ENCODE measurements around the gene S100P. TPM values are rescaled to one million over a fixed set of nuclear protein-coding genes. Genes with fewer than 3 reads are reported as not detected.

The S100P gene
- total RNA-seq, 1 donor from 2014 or later: 1.3 TPM

DNA sequence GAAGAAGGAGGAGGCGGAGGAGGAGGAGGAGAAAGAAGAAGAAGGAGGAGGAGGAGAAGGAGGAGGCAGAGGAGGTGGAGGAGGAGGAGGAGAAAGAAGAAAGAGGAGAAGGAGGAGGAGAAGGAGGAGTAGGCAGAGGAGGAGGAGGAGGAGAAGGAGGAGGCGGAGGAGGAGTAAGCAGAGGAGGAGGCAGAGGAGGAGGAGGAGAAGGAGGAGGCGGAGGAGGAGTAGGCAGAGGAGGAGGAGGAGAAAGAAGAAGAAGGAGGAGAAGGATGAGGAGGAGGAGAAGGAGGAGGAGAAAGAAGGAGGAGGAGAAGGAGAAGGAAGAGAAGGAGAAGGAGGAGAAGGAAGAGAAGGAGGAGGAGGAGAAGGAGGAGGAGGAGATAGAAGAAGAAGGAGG is 33.2 kb upstream of the S100P start:
- no peak for DNase-seq (ENCODE audit: low spot score, unreplicated experiment)
- no peaks in the 10 kb centered on the region for H3K4me1 Mint-ChIP-seq (ENCODE audit: low read depth)
- H3K4me3 Mint-ChIP-seq (ENCODE audit: low read depth): no peak overlapping the region
- H3K36me3 Mint-ChIP-seq (ENCODE audit: insufficient read depth): peaks cover 1% of the 10 kb centered on the region
- H3K27ac Mint-ChIP-seq: no peak overlapping the region
- no peaks in the 10 kb centered on the region for H3K9me3 Mint-ChIP-seq (ENCODE audit: low read depth)
- TF ChIP-seq, protein P1, sequence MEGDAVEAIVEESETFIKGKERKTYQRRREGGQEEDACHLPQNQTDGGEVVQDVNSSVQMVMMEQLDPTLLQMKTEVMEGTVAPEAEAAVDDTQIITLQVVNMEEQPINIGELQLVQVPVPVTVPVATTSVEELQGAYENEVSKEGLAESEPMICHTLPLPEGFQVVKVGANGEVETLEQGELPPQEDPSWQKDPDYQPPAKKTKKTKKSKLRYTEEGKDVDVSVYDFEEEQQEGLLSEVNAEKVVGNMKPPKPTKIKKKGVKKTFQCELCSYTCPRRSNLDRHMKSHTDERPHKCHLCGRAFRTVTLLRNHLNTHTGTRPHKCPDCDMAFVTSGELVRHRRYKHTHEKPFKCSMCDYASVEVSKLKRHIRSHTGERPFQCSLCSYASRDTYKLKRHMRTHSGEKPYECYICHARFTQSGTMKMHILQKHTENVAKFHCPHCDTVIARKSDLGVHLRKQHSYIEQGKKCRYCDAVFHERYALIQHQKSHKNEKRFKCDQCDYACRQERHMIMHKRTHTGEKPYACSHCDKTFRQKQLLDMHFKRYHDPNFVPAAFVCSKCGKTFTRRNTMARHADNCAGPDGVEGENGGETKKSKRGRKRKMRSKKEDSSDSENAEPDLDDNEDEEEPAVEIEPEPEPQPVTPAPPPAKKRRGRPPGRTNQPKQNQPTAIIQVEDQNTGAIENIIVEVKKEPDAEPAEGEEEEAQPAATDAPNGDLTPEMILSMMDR (IDR thresholded peaks at IDR 0.05; ENCODE audit: unreplicated experiment): no peak
- H3K27me3 Mint-ChIP-seq: peaks cover 28% of the 10 kb centered on the region

DNA sequence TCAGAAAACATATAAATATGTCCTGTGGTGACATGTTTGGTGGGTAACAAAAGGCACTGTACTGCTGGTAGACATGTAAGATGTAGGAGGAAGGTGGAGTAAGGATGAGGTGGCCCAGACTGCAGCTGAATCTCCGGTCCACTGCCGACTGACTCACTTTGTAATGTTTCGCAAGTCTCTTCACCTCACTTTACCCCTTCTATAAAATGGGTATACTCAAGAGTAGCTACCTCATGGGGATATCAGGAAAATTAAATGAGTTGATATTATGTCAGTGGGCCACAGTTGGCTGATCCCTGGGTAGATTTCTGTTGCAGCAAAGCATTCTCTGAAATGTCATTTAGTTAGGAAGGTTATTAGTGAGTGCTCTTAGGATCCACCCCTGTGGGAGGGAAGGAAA is 31.1 kb upstream of the S100P start:
- DNase-seq (ENCODE audit: low spot score, unreplicated experiment): no peak
- peaks cover 1% of the 10 kb centered on the region for H3K36me3 Mint-ChIP-seq (ENCODE audit: insufficient read depth)
- no peaks in the 10 kb centered on the region for H3K9me3 Mint-ChIP-seq (ENCODE audit: low read depth)
- H3K27ac Mint-ChIP-seq: no peak overlapping the region
- TF ChIP-seq, protein P1 (IDR thresholded peaks at IDR 0.05; ENCODE audit: unreplicated experiment): no peak
- H3K4me3 Mint-ChIP-seq (ENCODE audit: low read depth): no peak overlapping the region
- H3K27me3 Mint-ChIP-seq: peaks cover 28% of the 10 kb centered on the region
- no peaks in the 10 kb centered on the region for H3K4me1 Mint-ChIP-seq (ENCODE audit: low read depth)

DNA sequence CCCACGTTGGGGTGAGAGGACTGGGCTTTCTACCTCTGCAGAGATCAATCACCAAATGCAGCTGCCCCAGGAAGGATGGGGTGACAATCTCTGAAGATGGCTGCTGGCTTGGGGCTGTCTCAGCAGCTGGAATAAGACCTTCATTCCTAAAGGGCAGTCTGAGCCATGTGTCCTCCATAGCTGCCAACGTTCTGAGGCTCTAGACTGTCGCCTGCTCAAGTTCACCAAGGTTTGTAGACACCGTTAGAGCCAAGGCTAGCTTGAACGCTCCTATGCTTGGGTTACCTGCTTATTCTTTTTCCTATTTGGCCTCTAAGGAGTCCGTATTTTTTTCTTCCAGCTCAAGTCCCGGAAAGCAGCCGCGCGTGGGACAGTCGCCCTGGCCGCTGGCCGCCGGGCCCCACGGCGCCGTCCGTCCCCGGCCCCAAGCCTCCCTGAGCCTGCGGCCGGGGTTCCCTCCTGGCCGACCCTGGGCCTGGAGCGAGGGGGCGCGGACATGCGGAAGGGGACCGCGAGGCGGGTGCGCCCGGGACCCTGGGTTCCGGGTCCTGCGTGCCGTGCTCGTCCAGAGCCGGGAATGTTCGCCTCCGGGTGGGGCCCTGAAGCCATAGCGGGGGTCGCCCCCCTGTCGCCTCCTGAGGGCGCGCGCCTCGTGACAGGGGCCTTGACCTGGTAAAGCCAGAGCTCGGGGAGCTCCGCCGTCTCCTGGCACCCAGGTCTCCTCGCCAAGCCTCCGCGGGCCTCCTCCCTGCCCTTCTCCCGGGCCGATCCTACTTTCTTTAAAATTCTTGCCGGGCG is 29.9 kb upstream of the S100P start:
- Mint-ChIP-seq H3K27ac (no peak overlapping the region), H3K36me3 (ENCODE audit: insufficient read depth) (peaks cover 1% of the 10 kb centered on the region), H3K9me3 (ENCODE audit: low read depth) (no peaks in the 10 kb centered on the region), H3K27me3 (peaks cover 22% of the 10 kb centered on the region), H3K4me3 (ENCODE audit: low read depth) (no peak overlapping the region), H3K4me1 (ENCODE audit: low read depth) (no peaks in the 10 kb centered on the region)
- DNase-seq (ENCODE audit: low spot score, unreplicated experiment): no peak
- TF ChIP-seq, protein P1 (IDR thresholded peaks at IDR 0.05; ENCODE audit: unreplicated experiment): no peak

DNA sequence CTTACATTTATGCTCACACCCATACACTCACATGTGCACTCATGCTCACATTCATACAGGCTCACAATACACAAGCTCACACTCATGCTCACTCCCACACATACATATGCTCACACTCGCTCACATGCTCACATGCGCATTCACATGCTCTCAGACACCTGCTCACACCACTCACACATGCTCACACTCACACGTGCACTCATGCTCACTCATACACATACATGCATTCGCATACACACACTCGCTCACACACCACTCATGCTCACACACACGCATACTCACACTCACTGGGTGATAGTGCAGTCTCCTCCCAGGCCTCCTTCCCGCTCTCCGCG is 28.4 kb upstream of the S100P start:
- no peaks in the 10 kb centered on the region for H3K4me1 Mint-ChIP-seq (ENCODE audit: low read depth)
- no peak for DNase-seq (ENCODE audit: low spot score, unreplicated experiment)
- H3K27me3 Mint-ChIP-seq: peaks cover 11% of the 10 kb centered on the region
- no peaks in the 10 kb centered on the region for H3K9me3 Mint-ChIP-seq (ENCODE audit: low read depth)
- peaks cover 1% of the 10 kb centered on the region for H3K36me3 Mint-ChIP-seq (ENCODE audit: insufficient read depth)
- H3K4me3 Mint-ChIP-seq (ENCODE audit: low read depth): no peak overlapping the region
- no peak overlapping the region for H3K27ac Mint-ChIP-seq
- TF ChIP-seq, protein P1 (IDR thresholded peaks at IDR 0.05; ENCODE audit: unreplicated experiment): no peak

DNA sequence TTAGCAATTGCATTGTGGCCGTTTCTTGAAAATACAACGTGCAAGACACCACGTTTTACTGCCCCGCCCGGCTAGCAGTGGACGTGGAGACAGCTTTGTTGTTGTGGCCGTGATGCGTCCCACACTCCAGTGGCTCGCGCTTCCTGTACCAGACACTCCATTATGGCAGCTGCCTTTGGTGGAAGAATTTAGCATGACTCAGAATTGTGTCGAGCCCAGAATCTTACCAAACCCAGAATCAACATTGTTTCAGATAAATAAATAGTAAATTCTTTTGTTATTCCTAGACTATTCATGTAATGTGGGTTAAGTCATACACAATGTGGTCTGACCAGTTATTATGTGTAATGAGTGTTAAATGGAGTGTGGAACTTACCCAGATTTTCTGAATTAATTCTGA is 25.3 kb upstream of the S100P start:
- H3K27me3 Mint-ChIP-seq: no peaks in the 10 kb centered on the region
- peaks cover 2% of the 10 kb centered on the region for H3K4me1 Mint-ChIP-seq (ENCODE audit: low read depth)
- no peak for DNase-seq (ENCODE audit: low spot score, unreplicated experiment)
- TF ChIP-seq, protein P1 (IDR thresholded peaks at IDR 0.05; ENCODE audit: unreplicated experiment): no peak
- H3K4me3 Mint-ChIP-seq (ENCODE audit: low read depth): no peak overlapping the region
- no peak overlapping the region for H3K27ac Mint-ChIP-seq
- no peaks in the 10 kb centered on the region for H3K36me3 Mint-ChIP-seq (ENCODE audit: insufficient read depth)
- H3K9me3 Mint-ChIP-seq (ENCODE audit: low read depth): no peaks in the 10 kb centered on the region
